Skeletal muscle tissue (tissue), 4 donors: Measurements from ENCODE around the gene HMCES. TPM values are rescaled to one million over a fixed set of nuclear protein-coding genes. Genes with fewer than 3 reads are reported as not detected.
A peak's percentile ranks its signal among the peaks of the same experiment; 100 is the strongest.

Experiments
- H3K27ac ChIP-seq: one replicate; pipeline ENCODE4 v1.7.0; 2013; ENCODE audit warnings: mild to moderate bottlenecking, low read depth, low read length, inconsistent platforms
- H3K27me3 ChIP-seq, 3 donors: one replicate each; pipeline ENCODE4 v1.7.0; 2013; ENCODE audit warnings: low read length in 3 of 3; ENCODE audit not compliant: control insufficient read depth in 3 of 3, insufficient read depth in 3 of 3
- H3K36me3 ChIP-seq, 3 donors: one replicate each; pipeline ENCODE4 v1.7.0; 2013; ENCODE audit warnings: low read length in 3 of 3; ENCODE audit not compliant: control insufficient read depth in 3 of 3, insufficient read depth in 3 of 3
- H3K4me1 ChIP-seq, 3 donors: one replicate each; pipeline ENCODE4 v1.7.0; 2013; ENCODE audit warnings: low read length in 3 of 3, mild to moderate bottlenecking in 3 of 3; ENCODE audit not compliant: control insufficient read depth in 3 of 3, insufficient read depth in 3 of 3
- H3K4me3 ChIP-seq, 3 donors: one replicate each; pipeline ENCODE4 v1.7.0; 2013; ENCODE audit warnings: low read length in 3 of 3
- H3K9ac ChIP-seq, 3 donors: one replicate each; pipeline ENCODE4 v1.7.0; 2013; ENCODE audit warnings: low read length in 3 of 3, mild to moderate bottlenecking in 3 of 3, moderate library complexity in 2 of 3, low read depth in 1 of 3
- H3K9me3 ChIP-seq, 3 donors: one replicate each; pipeline ENCODE4 v1.7.0; 2013; ENCODE audit warnings: low read length in 3 of 3; ENCODE audit not compliant: control insufficient read depth in 3 of 3
- total RNA-seq: library from RNA; depleted of rRNA; stranded (reverse); fragments of >200 nt; gene quantifications from one replicate; pipeline ENCODE4 v1.2.3, GENCODE V29; 2014
- donor health status: Osteomylitis.

HMCES gene
- total RNA-seq, 1 donor from 2014 or later, result 17.2 TPM

DNA sequence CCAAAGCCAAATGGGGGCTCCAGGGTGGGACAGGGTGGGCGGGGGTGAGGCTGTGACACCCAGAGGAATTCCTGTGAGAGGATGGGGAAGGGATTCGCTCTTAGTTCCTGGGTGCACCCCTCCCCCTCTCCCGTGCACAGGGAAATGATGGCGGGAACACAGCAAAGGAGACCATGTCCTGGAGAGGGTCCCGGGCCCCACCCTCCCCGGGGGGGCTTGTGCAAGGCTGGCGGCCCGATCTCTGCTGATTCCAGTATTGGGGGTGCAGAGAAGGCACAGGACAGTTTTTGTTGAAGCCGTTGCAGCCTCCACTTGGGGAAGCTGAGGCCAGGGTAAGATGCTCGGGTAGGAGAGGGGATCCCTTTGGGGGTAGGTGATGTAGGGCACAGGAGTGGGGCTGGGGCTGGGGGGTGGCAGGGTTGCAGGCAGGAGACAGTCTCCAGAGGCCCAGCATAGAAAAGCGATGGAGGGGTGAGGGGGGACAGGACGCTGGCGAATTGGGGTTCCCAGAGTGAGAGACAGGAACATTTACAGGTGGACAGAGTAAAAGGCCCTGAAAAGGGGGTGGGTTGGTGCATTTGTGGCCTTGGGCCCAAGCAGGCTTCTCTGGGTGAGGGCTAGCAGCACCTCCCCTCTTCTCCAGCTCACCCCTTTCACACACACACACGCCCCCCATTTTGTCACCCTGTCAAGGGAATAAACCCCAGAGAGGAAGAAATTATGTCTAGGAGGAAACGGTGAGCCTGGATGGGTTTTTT, 38.5 kb downstream of the HMCES start:
- Histone ChIP-seq H3K9me3 (no peaks in the 10 kb centered on the region), H3K4me3 (peak overlapping the region; percentile 69 to 86 (median 81)), H3K27ac (peak overlapping the region; percentile 93), H3K4me1 (peaks cover 14 to 35% (median 20%) of the 10 kb centered on the region in 3 donors), H3K9ac (peak overlapping the region; percentile 83 to 93 (median 86)), H3K27me3 (no peaks in the 10 kb centered on the region), H3K36me3 (peaks cover 7 to 10% (median 8%) of the 10 kb centered on the region in 3 donors)

DNA sequence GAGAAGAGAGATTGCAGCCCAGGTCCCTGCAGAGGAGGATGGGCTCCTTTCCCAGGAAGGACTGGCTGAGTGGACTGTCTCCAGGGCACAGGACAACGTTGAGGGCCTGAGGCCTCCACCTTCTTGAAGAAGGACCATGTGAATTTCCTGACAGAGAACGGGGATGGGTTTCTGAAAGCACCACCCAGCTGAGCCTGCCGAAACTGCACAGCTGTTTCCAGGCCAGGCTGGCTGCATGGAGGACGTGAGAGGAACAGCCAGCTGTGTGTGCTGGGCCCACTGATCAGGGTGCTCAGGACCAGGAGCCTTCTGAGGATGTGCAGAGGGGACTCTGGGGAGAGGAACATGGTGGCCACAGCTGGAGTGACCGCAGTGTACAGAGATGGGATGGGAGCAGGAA, 39.2 kb downstream of the HMCES start:
- Histone ChIP-seq H3K27ac (no peak overlapping the region), H3K9me3 (no peaks in the 10 kb centered on the region), H3K27me3 (no peaks in the 10 kb centered on the region)

DNA sequence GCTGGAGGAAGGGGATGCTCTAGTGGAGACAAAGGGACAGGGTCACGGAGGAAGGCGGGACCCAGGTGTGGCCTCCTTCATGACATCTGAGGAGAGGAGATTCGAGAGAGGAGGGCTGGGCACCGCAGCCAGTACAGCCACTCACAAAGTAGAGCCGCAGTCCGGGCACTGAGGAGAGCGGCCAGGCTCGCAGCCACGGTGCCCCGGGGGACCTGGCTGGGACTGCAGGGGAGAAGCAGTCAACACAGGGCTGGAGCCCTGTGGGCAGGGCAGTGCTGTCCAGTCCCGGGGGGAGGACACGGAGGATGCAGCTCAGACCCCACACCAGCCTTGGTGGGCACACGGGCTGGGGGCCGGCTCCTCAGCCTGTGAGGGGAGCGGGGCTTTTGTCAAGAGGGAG, 40.3 kb downstream of the HMCES start:
- H3K9me3 ChIP-seq, result no peaks in the 10 kb centered on the region
- no peak overlapping the region for H3K27ac ChIP-seq
- H3K4me1 ChIP-seq, result peaks cover 11 to 26% (median 19%) of the 10 kb centered on the region in 3 donors
- no peak overlapping the region for H3K9ac ChIP-seq
- no peak overlapping the region for H3K4me3 ChIP-seq
- peaks cover 7 to 10% (median 8%) of the 10 kb centered on the region in 3 donors for H3K36me3 ChIP-seq
- H3K27me3 ChIP-seq, result no peaks in the 10 kb centered on the region

More for the DNA sequence above, 39.2 kb downstream of the HMCES start:
- H3K9ac ChIP-seq, result no peak overlapping the region
- peaks cover 7 to 10% (median 8%) of the 10 kb centered on the region in 3 donors for H3K36me3 ChIP-seq
- H3K4me3 ChIP-seq, result no peak overlapping the region
- H3K4me1 ChIP-seq, result peaks cover 14 to 35% (median 20%) of the 10 kb centered on the region in 3 donors

DNA sequence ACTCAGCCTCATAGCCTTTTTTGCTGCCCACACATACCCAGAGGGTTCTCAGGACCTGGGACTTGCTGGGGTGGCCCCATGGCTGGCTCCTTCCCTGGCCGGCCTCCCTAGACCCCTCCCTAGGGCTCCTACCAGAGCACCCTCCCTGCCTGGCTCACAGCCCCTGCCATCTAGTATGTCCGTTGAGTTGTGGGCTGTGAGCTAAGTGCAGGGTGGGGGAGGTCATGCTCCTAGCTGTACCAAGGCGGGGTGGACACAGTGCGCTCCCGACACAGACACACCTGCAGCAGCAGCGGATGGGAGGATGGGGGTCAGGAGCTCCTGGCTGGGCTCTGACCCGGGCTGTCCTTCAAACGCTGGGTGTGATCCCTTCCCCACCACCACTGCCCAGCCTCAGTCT, 41.6 kb downstream of the HMCES start:
- no peak overlapping the region for H3K9ac ChIP-seq
- H3K4me1 ChIP-seq, result peaks cover 5 to 14% (median 11%) of the 10 kb centered on the region in 3 donors
- no peak overlapping the region for H3K4me3 ChIP-seq
- H3K27ac ChIP-seq, result no peak overlapping the region
- no peaks in the 10 kb centered on the region for H3K27me3 ChIP-seq
- peaks cover 7 to 12% (median 8%) of the 10 kb centered on the region in 3 donors for H3K36me3 ChIP-seq
- H3K9me3 ChIP-seq, result no peaks in the 10 kb centered on the region

DNA sequence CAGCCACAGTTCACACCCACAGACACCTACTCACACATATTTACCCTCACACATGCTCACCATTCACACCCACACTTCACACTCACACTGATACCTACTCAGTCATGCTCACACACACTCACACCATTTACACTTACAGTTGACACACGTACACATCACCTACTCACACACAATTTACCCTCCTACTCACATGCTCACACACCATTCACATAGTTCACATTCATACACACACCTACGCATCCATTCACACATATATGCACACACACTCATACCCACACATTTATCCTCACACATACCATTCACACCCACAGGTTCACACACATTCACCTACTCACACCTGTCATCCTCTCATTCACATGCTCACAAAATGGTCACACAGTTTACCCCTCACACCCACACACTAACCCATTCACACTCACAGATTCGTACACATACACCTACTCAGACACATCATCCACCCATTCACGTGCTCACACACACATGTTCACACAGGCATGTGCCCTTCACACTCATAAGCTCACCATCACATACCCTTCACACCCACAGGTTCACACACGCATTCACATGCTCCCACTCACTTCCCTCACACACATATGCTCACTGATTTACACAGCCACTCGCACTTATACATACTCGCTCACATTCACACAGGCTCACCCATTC, 42.3 kb downstream of the HMCES start:
- Histone ChIP-seq H3K36me3 (peaks cover 7 to 10% (median 8%) of the 10 kb centered on the region in 3 donors), H3K27me3 (peaks cover 0 to 2% (median 0%) of the 10 kb centered on the region in 3 donors)

DNA sequence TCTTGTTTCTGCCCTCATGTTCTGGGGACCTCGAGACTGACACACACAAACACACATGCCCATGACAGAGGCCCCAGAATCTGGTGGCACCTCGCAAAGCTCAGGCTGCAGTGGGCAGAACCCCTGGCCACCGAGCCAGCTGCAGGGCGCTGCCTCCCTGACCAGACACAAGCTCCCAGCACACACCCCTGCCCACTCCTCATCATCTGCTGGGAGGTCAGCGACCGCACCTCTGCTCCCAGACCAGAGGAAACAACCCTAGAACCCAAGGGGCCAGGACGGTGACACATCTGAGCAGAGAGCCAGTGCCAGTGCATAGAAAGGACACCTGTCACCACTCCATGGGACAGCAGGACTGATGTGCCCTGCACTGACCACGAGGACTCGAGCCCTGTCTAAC, 43.2 kb downstream of the HMCES start:
- H3K4me1 ChIP-seq, result peaks cover 3 to 11% (median 10%) of the 10 kb centered on the region in 3 donors
- H3K9me3 ChIP-seq, result no peaks in the 10 kb centered on the region
- H3K27ac ChIP-seq, result no peak overlapping the region
- no peak overlapping the region for H3K4me3 ChIP-seq
- H3K36me3 ChIP-seq, result peaks cover 7 to 10% (median 8%) of the 10 kb centered on the region in 3 donors
- no peak overlapping the region for H3K9ac ChIP-seq
- peaks cover 0 to 8% (median 0%) of the 10 kb centered on the region in 3 donors for H3K27me3 ChIP-seq

More for the DNA sequence above, 42.3 kb downstream of the HMCES start:
- Histone ChIP-seq H3K27ac (no peak overlapping the region), H3K4me3 (no peak overlapping the region), H3K4me1 (peaks cover 5 to 14% (median 11%) of the 10 kb centered on the region in 3 donors), H3K9ac (no peak overlapping the region), H3K9me3 (no peaks in the 10 kb centered on the region)

DNA sequence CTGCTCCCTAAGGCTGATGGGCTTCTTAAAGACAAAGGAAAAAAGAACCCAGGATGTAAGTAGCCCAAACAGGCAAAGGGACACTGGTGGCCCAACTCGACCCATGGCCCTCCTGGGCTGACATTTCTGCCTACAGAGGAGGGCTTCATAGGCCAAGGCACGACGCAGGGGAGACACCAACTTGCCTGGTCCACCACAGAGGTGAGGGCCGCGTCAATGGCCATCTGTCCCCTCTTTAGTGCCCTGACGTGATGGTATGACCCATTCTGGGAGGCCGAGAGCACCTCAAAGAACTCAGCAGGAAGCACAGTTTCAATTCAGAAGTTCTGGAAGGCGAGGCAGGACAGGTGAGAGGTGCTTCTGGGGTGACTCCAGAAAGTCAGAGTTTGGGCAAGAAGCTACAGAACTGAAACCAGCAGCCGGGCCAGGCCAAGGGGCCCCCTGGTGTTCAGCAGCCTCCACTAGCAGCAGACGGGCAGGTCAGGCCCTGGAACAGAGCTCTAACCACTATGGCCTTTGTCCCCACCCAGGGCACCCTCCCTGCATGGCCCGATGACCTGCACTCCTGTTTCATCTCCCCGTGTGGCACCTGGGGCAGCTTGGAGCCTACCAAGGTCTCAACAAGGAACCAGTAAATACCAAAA, 45.1 kb downstream of the HMCES start:
- Histone ChIP-seq H3K27ac (no peak overlapping the region), H3K9ac (no peak overlapping the region), H3K27me3 (peaks cover 0 to 8% (median 0%) of the 10 kb centered on the region in 3 donors), H3K36me3 (peaks cover 7 to 10% (median 8%) of the 10 kb centered on the region in 3 donors), H3K9me3 (no peaks in the 10 kb centered on the region), H3K4me1 (no peaks in the 10 kb centered on the region), H3K4me3 (no peak overlapping the region)

DNA sequence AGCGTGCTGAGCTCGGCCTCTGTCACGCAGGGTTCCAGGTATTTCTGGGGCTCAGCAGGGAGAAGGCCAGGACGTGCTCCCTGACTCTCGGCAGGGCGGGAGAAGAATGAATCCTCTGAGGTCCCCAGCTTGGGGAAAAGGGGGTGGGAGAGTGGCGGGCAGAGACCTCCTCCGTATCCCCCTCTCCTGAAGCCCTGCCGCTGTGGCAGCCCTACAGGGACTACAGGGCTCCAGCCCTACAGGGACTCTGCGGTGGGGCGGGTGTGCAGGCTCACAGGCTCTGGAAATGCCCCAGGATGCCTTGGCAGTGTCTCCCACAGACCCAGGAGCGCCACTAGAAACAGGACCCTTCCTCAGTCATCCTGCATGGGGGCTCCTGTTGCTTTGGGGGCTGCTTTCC, 46.2 kb downstream of the HMCES start:
- Histone ChIP-seq H3K9ac (no peak overlapping the region), H3K9me3 (no peaks in the 10 kb centered on the region), H3K36me3 (peaks cover 7 to 10% (median 8%) of the 10 kb centered on the region in 3 donors), H3K4me1 (no peaks in the 10 kb centered on the region), H3K27ac (no peak overlapping the region), H3K27me3 (peaks cover 0 to 8% (median 0%) of the 10 kb centered on the region in 3 donors), H3K4me3 (no peak overlapping the region)

DNA sequence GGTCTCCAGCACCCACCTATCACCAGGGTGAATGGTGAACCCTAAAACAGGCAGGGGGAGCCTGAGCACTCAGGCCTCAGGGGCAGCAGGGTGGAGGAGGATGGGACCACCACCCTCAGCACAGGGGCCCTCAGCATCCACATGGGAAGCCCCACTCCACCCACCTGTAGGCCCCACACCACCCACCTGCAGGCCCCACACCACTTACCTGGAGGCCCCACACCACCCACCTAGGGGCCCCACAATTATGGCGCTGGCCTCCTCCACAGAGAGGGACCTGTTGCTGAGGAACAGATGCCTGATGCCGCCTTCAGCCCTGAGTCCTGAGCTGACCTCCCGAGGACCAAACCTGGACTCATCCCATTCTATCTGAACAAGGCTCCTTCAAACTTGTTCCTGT, 46.7 kb downstream of the HMCES start:
- Histone ChIP-seq H3K36me3 (peaks cover 4 to 10% (median 7%) of the 10 kb centered on the region in 3 donors), H3K27ac (no peak overlapping the region), H3K4me1 (no peaks in the 10 kb centered on the region), H3K4me3 (no peak overlapping the region), H3K9ac (no peak overlapping the region), H3K9me3 (no peaks in the 10 kb centered on the region), H3K27me3 (peaks cover 0 to 8% (median 0%) of the 10 kb centered on the region in 3 donors)
